HG02610 (cell line): ENCODE measurements around the gene DIO1.

ENCODE experiments used
- ATAC-seq: cut with Tn5 transposase; IDR thresholded peaks from one replicate; pipeline ENCODE4 v1.9.1; 2021; ENCODE audit warnings: mild to moderate bottlenecking, moderate library complexity; ENCODE audit not compliant: unreplicated experiment

Gene DIO1

DNA sequence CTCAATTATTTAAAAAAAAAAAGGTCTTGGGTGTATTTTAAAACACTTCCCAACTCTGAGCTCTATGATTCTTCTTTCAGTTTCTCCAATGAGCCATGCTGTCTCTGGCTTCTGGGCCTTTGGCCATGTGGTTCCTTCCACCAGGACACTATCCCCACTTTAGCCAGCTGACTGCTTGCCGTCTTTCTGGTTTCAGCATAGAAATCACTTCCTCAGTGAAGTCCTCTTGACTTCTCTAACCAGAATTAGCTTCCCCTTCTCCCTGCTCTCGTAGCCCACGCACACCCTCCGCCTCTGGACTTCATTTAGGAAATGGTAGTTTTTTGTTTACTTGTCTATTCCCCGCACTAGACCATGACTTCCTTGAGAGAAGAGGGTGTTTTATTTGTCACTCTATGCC, 1.1 kb upstream of the DIO1 start:
- no peak for ATAC-seq

DNA sequence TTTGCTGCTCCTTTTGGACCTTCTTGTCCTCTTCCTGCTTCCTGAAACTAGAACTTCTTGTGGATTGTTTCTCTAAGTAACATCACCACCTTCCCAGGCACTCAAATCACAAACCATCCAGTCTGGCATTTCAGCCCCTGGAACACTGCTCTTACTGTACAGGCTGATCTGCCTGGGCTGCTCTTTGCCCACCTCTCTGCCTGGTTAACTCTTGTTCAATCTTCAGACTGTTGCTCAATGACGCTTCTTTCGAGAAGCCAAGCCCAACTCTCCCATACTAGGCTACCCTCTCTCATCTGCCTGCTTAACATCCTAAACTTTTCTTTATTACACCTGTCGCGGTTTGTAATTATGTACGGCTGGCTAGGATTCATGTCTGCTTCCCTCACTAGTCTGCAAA, 657 bp downstream of the DIO1 start:
- no peak for ATAC-seq

DNA sequence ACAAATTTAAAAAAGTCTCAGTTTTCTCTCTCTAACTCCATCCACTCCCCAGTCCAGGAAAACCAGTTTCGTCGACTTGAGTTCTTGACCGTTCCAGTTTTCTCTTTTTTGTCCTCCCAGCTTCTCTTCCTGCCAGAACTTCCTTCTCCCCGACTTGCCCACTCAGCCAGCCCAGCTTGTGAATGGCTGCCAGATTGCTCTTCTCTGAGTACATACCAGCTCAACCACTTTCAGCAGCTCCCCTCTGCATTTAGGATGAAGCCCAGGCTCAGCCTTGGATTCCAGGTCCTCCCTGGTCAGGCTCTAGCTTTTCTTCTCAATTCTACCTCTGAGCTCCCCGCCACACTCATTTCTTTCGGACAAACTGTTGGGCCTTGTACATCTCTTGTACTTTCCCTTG, 1.4 kb downstream of the DIO1 start:
- no peak for ATAC-seq

DNA sequence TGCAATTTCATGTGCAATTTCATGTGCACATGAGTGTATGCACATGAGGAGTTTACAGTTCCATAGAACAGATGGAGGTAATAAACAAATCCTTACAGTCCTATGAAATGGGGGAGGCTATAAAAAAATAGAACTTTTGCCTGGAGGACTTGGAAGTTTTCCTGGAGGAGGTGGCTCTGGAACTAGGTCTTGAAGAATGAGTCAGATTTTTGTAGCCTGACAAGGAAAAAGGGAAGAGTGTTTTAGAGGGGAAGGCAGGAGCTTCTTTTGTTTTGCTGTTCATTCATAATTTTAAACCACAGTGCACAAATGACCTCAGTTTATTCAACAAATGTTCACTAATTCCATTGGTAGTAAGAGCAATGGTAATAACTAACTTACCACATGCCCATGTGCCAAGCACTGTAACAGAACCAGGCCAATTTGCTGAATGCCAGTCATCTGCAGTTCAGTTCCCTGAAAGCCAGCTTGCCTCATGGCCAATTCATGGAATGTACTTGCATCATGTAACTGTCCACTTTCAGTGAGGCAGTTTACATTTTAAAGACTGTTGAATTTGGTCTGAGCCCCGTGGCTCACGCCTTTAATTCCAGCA, 2.7 kb downstream of the DIO1 start:
- ATAC-seq: no peak

DNA sequence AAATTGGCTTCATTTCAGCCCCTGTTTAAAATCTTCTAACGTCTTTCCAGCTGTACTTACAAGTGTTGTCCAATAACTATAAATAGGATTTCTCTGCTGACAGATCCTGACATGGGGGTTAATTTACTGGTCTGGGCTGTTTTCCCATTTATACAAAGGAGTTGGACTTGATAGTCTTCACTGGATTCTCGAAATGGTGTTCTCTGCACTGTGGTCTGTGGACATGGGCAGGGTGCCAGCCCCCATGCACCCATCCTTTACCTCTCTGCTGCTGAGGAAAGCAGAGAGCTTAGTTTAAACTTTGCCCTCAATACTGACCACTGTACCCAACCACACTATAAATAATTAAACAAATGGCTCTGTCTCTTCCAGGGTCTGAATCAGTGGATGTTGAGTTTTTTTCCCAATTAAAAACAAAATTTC, 5.2 kb downstream of the DIO1 start:
- no peak for ATAC-seq

DNA sequence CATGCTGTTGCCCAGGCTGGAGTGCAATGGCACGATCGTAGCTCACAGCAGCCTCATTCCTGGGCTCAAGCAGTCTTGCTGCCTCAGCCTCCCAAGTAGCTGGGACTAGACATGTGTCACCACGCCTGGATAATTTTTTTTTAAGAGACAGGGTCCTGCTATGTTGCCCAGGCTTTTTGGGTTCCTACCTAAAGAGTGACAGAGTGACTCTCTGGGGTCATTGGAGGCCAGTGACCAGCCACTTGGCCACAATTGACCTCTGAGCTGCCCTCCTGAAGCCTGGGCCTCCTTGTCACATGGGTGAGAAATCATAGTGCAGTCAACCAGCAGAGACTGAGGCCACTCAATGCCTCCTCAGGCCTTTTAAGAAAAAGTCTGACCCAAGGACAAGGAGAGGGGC, 5.7 kb downstream of the DIO1 start:
- ATAC-seq: no peak

DNA sequence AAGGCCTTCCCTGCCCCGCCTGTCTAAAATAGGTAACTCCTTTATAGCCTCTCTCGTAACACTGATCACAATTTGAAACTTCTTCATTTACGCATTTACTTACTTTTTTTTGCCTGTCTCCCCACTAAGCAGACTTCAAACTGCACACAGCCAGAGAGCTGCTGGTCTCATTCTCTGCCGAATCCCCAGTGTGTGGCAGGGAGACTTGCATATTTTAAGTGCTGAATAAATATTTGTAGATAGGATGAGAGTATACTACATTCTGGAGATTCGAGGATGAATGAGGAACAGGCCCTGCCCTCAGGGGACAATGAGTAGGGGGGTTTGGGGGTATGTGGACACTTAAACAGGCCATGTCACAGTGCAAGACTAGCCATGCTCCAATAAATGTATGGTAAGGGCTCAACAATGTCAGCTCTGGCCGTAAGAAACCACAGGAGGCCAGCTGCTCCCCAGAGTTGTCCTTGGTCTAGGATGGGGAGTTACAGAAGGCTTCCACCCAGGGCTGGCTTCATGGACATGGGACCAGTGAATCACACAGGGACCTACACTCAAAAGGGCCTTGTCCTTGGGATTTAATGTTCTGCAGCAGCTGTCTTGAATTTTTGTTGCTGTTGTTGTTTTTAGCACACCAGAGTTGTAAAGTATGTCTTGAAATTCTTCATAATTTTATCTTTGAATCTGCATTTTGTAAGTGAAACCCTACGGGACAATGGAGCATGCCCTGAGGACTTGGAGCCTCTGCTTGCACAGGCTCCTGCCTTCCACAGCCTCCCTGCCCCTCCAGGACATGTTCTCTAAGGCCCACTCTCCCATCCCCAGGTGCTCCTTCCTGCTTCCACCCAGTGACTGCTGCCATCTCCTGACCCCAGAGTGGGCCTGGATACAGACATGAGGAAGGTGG, 8.5 kb downstream of the DIO1 start:
- ATAC-seq: no peak

DNA sequence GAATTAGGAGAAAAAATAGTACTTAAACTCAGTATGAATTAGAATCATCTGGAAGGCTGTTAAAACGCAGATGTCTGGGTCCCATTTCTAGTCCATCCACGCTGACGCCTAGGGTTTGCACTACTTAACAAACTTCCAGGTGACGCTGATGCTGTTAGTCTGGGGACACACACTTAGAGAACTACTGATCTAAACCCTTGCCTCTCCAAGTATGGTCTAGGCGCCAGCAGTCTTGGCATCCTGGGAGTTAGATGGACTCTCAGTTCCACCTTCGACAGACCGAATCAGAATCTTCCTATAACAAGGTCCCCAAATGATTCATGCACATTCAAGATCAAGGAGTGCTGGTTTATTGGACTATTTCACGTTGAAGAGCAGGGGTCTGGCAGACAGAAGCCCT, 11.5 kb downstream of the DIO1 start:
- no peak for ATAC-seq

DNA sequence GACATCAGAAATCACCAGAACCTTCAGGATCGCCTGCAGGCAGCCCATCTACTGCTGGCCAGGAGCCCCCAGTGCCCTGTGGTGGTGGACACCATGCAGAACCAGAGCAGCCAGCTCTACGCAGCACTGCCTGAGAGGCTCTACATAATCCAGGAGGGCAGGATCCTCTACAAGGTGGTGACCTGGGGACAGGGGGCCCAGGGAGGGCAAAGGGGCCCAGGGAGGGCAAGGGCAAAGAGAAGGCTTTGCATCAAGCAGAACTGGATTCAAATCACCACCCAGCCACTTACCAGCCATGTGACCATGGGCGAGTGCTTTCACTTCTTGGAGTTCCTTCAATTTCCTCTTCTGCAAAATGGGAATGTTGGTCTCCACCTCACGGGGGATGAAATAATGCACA, 12.1 kb downstream of the DIO1 start:
- ATAC-seq: no peak

DNA sequence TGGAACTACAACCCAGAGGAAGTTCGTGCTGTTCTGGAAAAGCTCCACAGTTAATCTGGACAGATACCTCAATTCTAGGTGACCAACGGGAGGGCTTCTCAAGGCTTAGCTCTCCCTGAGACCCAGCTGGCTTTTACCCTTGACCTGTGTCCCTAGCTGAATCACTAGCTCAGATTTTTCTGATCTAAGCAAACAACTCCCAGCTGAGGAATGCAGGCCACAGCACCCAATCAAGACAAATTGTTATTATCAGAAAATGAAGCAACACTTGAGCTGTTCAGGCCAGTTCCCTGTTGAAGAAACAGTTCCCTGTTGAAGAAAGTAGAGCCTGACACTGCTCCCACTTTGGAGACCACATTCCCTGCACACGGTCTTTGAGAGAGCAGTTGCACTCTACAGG, 16.0 kb downstream of the DIO1 start:
- ATAC-seq: no peak

DNA sequence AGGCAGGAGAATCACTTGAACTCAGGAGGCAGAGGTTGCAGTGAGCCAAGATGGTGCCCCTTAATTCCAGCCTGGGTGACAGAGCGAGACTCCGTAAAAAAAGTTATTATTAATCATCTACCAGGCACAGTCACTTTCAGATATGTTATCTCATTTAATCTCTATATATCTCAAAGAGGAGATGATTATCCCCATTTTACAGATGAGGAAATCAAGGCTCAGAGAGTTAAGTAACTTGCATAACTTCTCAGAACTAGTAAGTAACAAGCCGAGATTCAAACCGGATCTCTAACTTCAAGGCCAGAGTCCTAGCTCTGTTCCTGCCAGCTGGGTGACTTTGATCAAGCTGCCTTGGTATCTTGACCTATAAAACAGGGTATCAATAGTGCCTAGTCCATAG, 17.5 kb downstream of the DIO1 start:
- ATAC-seq: no peak

DNA sequence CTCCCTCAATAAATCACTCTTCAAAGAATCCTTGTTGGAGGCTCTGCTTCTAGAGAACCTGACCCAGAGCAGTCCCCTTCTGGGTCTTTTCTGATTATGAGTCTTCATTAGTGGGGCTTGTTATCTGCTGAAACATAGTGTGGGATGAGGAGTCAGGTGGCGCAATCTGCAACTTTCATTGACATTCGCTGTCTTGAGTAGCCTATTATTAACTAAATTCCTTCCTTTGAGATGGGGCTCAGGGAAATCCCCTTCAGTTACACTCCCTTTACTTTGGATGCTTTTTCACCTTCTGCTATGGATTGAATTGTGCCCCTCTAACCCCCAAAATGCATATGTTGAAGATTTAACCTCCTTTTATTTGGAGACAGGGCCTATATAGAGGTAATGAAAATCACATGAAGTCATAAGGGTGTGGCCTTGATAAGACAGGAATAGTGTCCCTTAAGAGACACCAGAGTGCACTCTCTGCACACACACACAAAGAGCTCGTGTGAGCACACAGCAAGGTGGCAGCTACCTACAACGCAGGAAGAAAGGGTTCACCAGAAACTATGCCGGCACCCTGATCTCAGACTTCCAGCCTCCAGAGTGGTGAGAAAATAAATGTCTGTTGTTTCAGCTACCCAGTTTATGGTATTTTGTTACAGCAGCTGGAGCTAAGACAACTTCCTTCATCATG, 19.5 kb downstream of the DIO1 start:
- ATAC-seq: no peak

DNA sequence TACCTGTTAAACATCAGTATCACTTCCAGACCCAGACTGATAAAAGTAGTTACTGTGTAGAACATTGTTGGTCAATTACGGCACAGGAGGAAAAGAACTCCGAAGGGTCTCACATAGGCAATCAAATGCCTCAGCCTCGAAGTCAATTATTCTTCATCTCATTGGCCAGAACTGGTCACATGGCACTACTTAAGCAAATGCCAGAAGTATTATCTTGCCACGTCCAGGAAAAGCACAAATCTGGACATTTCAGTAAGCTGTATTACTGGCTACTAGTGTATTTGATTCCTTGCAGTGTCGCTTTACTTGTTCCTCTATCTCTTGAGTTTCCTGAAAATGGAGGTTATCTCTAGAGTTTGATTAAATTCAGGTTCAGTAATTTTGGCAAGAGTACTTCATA, 24.4 kb downstream of the DIO1 start:
- no peak for ATAC-seq

DNA sequence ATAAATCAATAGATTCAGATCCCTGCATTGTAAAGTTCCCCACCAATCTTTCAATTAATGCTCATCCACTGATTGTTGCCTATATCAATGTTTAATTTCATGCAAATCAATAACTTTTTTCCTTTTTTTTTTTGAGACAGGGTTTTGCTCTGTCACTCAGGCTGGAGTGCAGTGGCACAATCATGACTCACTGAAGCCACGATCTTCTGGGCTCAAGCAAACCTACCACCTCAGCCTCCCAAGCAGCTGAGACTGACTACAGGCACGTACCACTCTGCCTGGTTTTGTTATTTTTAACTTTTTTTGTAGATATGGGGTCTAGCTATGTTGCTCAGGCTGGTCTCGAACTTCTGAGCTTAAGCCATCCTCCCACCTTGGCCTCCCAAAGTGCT, 25.7 kb downstream of the DIO1 start:
- no peak for ATAC-seq

DNA sequence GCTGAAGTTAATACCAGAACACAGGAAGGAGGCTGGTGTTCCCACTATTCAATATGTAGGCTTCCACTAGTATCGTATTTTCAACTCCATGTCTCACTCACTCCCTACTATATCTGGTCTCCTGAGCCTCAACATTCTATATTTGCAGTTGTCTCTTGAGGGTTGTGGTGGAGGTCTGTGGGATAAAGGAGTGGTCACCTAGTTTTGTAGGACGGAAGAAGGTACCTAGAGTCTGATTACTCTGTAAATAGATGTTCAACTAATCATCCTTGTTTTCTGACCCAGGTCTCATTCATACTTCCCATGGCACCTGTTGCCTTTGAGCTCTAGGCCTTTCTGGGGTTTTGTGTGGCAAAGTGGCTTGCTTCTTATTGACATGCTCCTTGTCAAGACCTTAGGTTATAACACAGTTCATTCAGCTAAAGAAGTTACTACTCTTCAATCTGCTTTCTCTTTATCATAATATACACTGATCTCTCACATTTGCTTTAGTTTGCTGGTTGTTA, 33.4 kb downstream of the DIO1 start:
- ATAC-seq: no peak

DNA sequence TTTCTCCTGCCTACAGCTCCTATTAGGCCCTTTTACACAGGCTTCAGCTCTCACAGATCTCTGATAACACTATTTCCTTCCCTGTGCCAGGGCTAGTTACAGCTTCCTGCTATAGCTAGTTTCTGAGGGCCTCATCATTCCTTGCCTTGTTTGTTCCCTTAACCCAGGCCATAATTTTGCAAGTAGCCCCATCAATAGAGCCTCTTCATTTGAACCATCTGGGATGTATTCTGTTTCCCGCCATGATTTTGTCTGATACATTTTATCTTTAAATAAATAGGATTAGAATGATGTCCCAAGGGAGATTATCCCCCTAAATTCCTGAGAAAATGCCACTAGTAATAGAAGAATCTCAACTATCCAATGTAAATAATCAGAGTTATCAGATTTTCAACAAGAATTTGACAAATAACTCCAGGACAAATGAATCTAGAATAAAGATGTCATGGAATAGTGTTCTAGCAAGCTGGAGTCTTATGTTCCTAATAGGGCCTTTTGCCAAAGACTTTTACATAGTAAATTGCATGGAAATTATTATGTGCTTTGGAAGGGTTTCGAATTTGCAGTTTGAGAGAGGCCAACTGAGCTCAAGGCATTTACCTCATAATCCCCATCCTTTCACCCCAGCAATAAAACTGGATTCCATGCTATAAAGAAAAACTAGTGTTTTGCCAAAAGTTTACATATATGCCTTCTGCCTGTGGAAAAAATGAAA, 35.4 kb downstream of the DIO1 start:
- no peak for ATAC-seq

DNA sequence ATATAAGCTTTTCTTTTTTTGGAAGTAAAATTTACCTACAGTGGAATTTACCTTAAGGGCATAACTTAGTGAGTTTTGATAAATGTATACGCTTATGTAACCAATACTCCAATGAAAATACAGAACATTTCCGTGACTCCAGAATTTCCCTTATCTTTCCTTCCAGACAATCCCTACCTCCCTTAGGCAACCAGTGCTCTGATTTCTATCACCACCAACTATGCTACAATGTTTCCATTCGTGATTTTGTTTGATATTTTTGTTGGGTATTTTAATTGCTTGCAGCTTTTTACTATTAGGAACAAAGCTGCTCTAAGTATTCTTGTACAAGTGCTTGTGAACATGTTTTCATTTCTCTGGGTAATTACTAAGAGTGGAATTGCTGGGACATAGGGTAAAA, 36.9 kb downstream of the DIO1 start:
- ATAC-seq: no peak

DNA sequence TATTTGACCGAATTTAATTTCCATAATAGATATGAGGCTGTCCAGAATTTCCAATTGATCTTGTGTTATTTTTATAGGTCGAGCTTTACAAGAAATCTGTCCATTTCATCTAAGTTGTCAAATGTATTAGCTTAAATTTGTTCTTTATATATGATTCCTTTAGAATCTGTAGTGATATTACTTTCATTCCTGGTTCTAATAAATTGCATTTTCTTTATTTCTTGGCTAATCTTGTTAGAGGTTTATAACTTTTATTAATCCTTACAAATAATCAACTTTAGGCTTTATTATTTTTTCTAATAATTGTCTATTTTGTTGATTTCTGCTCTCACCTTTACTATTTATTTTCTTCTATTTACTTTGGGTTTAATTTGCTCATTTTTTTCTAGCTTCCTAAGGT, 37.5 kb downstream of the DIO1 start:
- ATAC-seq: no peak

DNA sequence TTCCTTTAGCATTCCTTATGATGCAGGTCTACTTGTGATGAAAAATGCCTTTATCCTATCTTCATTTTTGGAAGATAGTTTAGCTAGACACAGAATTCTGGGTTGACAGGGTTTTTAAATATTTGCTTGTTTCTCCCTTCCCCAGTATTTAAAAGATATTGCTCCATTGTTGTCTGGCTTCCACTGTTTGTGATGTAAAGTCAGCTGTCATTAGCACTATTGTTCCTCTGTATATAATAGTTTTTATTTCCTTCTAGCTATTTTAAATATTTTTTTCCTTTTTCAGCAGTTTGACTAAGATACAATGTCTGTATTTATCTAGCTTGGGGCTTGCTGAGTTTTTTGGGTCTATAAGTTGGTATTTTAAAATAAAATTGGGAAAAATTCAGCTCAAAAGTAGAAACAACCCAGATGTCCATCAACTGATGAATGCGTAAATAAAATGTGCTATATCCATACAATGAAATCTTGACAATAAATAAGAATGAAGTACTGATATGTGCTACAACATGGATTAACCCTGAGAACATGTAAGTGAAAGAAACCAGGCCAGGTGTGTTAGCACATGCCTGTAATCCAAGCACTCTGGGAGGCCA, 40.3 kb downstream of the DIO1 start:
- ATAC-seq: no peak

DNA sequence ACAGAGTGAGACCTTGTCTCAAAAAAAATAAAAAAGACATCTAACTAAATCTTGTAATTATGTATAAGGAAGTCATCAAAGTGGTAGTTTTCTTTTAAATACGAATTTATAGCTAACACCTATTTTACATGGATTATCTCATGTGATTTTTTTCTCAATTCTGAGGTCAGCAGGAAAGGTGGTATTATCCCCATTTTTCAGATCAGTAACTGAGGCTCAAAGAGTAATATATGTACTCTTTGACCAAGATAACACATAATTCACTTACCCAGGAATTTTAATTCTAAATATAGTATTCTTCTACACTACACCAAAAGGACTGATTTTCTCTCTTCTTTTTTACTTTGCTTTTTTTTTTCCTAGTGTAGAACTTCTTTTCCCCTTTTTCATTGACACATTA, 42.4 kb downstream of the DIO1 start:
- ATAC-seq: no peak
